Osteocyte (in vitro differentiated cells): ENCODE data around the gene HOXD11. TPM values are rescaled to one million over a fixed set of nuclear protein-coding genes. Genes with fewer than 3 reads are reported as not detected.

Experiments
- DNase-seq: peaks from one replicate; pipeline ENCODE4 v3.0.0; 2021; ENCODE audit warnings: mixed read lengths; ENCODE audit not compliant: unreplicated experiment; ENCODE audit errors: extremely low spot score
- H3K27ac Mint-ChIP-seq: one replicate; pipeline ENCODE4 v1.8.0; 2021; ENCODE audit warnings: mild to moderate bottlenecking, mixed read lengths; ENCODE audit not compliant: unreplicated experiment
- H3K27me3 Mint-ChIP-seq: one replicate; pipeline ENCODE4 v1.8.0; 2021; ENCODE audit warnings: mixed read lengths; ENCODE audit not compliant: unreplicated experiment
- H3K36me3 Mint-ChIP-seq: one replicate; pipeline ENCODE4 v1.8.0; 2021; ENCODE audit warnings: mixed read lengths; ENCODE audit not compliant: unreplicated experiment
- H3K4me1 Mint-ChIP-seq: one replicate; pipeline ENCODE4 v1.8.0; 2021; ENCODE audit warnings: mixed read lengths; ENCODE audit not compliant: unreplicated experiment
- H3K4me3 Mint-ChIP-seq: one replicate; pipeline ENCODE4 v1.8.0; 2021; ENCODE audit warnings: mild to moderate bottlenecking, moderate library complexity, mixed read lengths; ENCODE audit not compliant: unreplicated experiment
- H3K9me3 Mint-ChIP-seq: one replicate; pipeline ENCODE4 v1.8.0; 2021; ENCODE audit warnings: mixed read lengths; ENCODE audit not compliant: unreplicated experiment
- CTCF ChIP-seq: fragments of 200-600 bp; sonication (generic); IDR thresholded peaks from 2 replicates; pipeline ENCODE4 v1.5.0; 2021; ENCODE audit warnings: antibody characterized with exemption, mild to moderate bottlenecking, moderate library complexity
- total RNA-seq: library from RNA; stranded (reverse); gene quantifications from 2 replicates; pipeline ENCODE4 v1.2.1, GENCODE V29; 2021

HOXD11 gene
- total RNA-seq, 1 donor from 2014 or later: not detected

- DNase-seq: no peak
- Mint-ChIP-seq H3K9me3 (no peaks in the 10 kb centered on the region), H3K4me1 (peaks cover 19% of the 10 kb centered on the region), H3K27me3 (peaks cover 85% of the 10 kb centered on the region), H3K36me3 (no peaks in the 10 kb centered on the region), H3K27ac (no peak overlapping the region), H3K4me3 (peak overlapping the region; percentile 27)
- no peak for TF ChIP-seq CTCF
These were observed 27.7 kb upstream of the HOXD11 start for GRCh38 chr2:176079285-176079830.

- Mint-ChIP-seq H3K4me3 (peak overlapping the region; percentile 27), H3K27ac (no peak overlapping the region), H3K36me3 (no peaks in the 10 kb centered on the region)
These were observed 27.1 kb upstream of the HOXD11 start for GRCh38 chr2:176079831-176080539.

GRCh38 chr2:176080540-176081375 is 26.3 kb upstream of the HOXD11 start:
- Mint-ChIP-seq H3K27ac (no peak overlapping the region), H3K9me3 (no peaks in the 10 kb centered on the region), H3K4me3 (peak overlapping the region; percentile 8), H3K36me3 (no peaks in the 10 kb centered on the region), H3K27me3 (peaks cover 85% of the 10 kb centered on the region), H3K4me1 (peaks cover 24% of the 10 kb centered on the region)
- TF ChIP-seq CTCF: no peak
- no peak for DNase-seq

More at GRCh38 chr2:176079831-176080539, 27.1 kb upstream of the HOXD11 start:
- Mint-ChIP-seq H3K27me3 (peaks cover 85% of the 10 kb centered on the region), H3K9me3 (no peaks in the 10 kb centered on the region), H3K4me1 (peaks cover 24% of the 10 kb centered on the region)
- TF ChIP-seq CTCF: peak; percentile 68
- no peak for DNase-seq

GRCh38 chr2:176081376-176081836 is 25.7 kb upstream of the HOXD11 start:
- Mint-ChIP-seq H3K4me1 (peaks cover 26% of the 10 kb centered on the region), H3K36me3 (no peaks in the 10 kb centered on the region), H3K4me3 (no peak overlapping the region), H3K9me3 (no peaks in the 10 kb centered on the region), H3K27me3 (peaks cover 84% of the 10 kb centered on the region), H3K27ac (no peak overlapping the region)
- no peak for TF ChIP-seq CTCF
- no peak for DNase-seq
